ENCODE results near the gene TRERF1. TPM values are rescaled to one million over a fixed set of nuclear protein-coding genes. Genes with fewer than 3 reads are reported as not detected.
"Not testable (repeated sequence)": the region's sequence is repeated elsewhere in the genome, so short reads cannot be mapped to it uniquely, and the experiment has no call there.

The TRERF1 gene
- total RNA-seq, 6 donors from 2014 or later = 2.0 to 7.3 (median 5.4) TPM

GRCh38 chr6:42197555-42198362, 254.0 kb downstream of the TRERF1 start:
- no peaks in the 10 kb centered on the region for H3K9me3 ChIP-seq
- H3K27ac ChIP-seq = no peak overlapping the region
- no peak for DNase-seq

GRCh38 chr6:42195415-42195814, 256.3 kb downstream of the TRERF1 start:
- ATAC-seq (ENCODE audit: low FRiP score in 2 of 2) (no peak), DNase-seq (no peak)
- Histone ChIP-seq H3K27me3 (no peaks in the 10 kb centered on the region), H3K9me3 (no peaks in the 10 kb centered on the region), H3K36me3 (no peaks in the 10 kb centered on the region), H3K4me3 (no peak overlapping the region), H3K27ac (no peak overlapping the region), H3K4me1 (peaks cover 0 to 4% (median 2%) of the 10 kb centered on the region in 4 donors)
- 91 to 93% methylated on average over 4 of the region's 4 CpGs for whole genome bisulfite sequencing, 2 donors
- no peak for TF ChIP-seq CTCF (IDR thresholded peaks at IDR 0.05)
- no peak for TF ChIP-seq POLR2A (IDR thresholded peaks at IDR 0.05)
- TF ChIP-seq POLR2AphosphoS5 (IDR thresholded peaks at IDR 0.05) = no peak
- TF ChIP-seq EP300 (IDR thresholded peaks at IDR 0.05) = no peak

More at GRCh38 chr6:42197555-42198362, 254.0 kb downstream of the TRERF1 start:
- H3K4me3 ChIP-seq = no peak overlapping the region
- no peaks in the 10 kb centered on the region for H3K27me3 ChIP-seq
- H3K36me3 ChIP-seq = no peaks in the 10 kb centered on the region
- 67 to 71% methylated on average over 13 of the region's 13 CpGs for WGBS, 2 donors
- H3K4me1 ChIP-seq = peaks cover 0 to 8% (median 6%) of the 10 kb centered on the region in 4 donors
- TF ChIP-seq POLR2AphosphoS5 (IDR thresholded peaks at IDR 0.05) (peak in 1 of 2 donors; percentile 34), POLR2A (IDR thresholded peaks at IDR 0.05) (no peak), EP300 (IDR thresholded peaks at IDR 0.05) (no peak)
- ATAC-seq (ENCODE audit: low FRiP score in 2 of 2) = peak in 1 of 2 donors; percentile 58

DNA sequence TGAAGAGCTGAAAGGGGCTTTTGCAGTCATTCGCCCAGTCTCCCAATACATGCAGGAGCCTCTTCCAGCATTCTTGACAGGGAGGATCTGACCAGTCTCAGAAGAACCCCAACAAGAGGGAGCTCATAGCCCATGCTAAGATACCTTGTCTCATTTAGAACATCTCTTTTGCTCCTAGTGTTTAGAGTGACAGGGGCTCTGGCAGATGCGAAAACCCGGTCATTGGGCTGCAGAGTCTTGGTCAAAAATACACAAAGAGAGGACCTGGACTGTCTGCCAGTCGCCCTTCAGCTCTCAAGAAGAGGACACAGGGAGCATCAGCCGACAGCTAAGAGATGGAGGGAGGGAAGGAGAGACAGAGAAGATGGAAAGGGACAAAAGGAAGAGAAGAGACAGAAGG, 257.7 kb downstream of the TRERF1 start:
- Histone ChIP-seq H3K36me3 (no peaks in the 10 kb centered on the region), H3K27ac (no peak overlapping the region), H3K27me3 (no peaks in the 10 kb centered on the region), H3K4me1 (no peaks in the 10 kb centered on the region), H3K4me3 (no peak overlapping the region), H3K9me3 (no peaks in the 10 kb centered on the region)
- DNase-seq (no peak), ATAC-seq (ENCODE audit: low FRiP score in 2 of 2) (no peak)
- TF ChIP-seq CTCF (IDR thresholded peaks at IDR 0.05) (no peak), POLR2AphosphoS5 (IDR thresholded peaks at IDR 0.05) (no peak), POLR2A (IDR thresholded peaks at IDR 0.05) (no peak), EP300 (IDR thresholded peaks at IDR 0.05) (no peak)
- WGBS, 2 donors = 86 to 87% methylated on average over 5 of the region's 5 CpGs

- H3K36me3 ChIP-seq = no peaks in the 10 kb centered on the region
- H3K9me3 ChIP-seq = no peaks in the 10 kb centered on the region
- no peak for DNase-seq
- no peak overlapping the region for H3K27ac ChIP-seq
- no peak overlapping the region for H3K4me3 ChIP-seq
- no peak for ATAC-seq (ENCODE audit: low FRiP score in 2 of 2)
- 48 to 58% methylated on average over 7 to 8 of the region's 8 CpGs for WGBS, 2 donors
- no peaks in the 10 kb centered on the region for H3K27me3 ChIP-seq
- TF ChIP-seq CTCF (IDR thresholded peaks at IDR 0.05) (no peak), POLR2A (IDR thresholded peaks at IDR 0.05) (no peak), POLR2AphosphoS5 (IDR thresholded peaks at IDR 0.05) (no peak), EP300 (IDR thresholded peaks at IDR 0.05) (no peak)
- H3K4me1 ChIP-seq = no peaks in the 10 kb centered on the region
These were observed 258.2 kb downstream of the TRERF1 start for GRCh38 chr6:42193491-42193894.

- DNase-seq; ATAC-seq (ENCODE audit: low FRiP score in 2 of 2); H3K27ac ChIP-seq; H3K9me3 ChIP-seq; H3K36me3 ChIP-seq; H3K4me1 ChIP-seq; H3K27me3 ChIP-seq; H3K4me3 ChIP-seq: not testable (repeated sequence)
- 93 to 94% methylated on average over 5 of the region's 5 CpGs for WGBS, 2 donors
These were observed 259.3 kb downstream of the TRERF1 start for GRCh38 chr6:42192385-42192784.

Measured in upper lobe of left lung (tissue), 6 donors.